OCI-LY7 (cell line): ENCODE results near the gene REELD1. TPM values are rescaled to one million over a fixed set of nuclear protein-coding genes. Genes with fewer than 3 reads are reported as not detected.

Experiments used
- BruUV-seq: library from RNA; stranded (reverse); fragments of 400-500 nt; replicated peaks from 2 replicates; lab custom pipeline; 2021; lab: Mats Ljungman, UMichigan
- CTCF ChIA-PET: fragments of 300-600 bp; sonication (Branson Sonifier 250); formaldehyde crosslinking; loops from one replicate; lab custom pipeline; 2022; ENCODE audit warnings: antibody characterized with exemption; ENCODE audit not compliant: unreplicated experiment; lab: Charles Lee
- POLR2A ChIA-PET: fragments of 300-600 bp; sonication (Branson Sonifier 250); formaldehyde crosslinking; loops from one replicate; lab custom pipeline; 2022; ENCODE audit warnings: antibody characterized with exemption; lab: Charles Lee
- DNase-seq: peaks from one replicate; pipeline ENCODE4 v3.0.0-alpha.2; 2015; ENCODE audit warnings: low spot score
- H2AFZ ChIP-seq: fragments of 200-600 bp; sonication (generic), shearing (Covaris generic); 2 replicates; pipeline ENCODE4 v1.6.1; 2014; ENCODE audit warnings: mild to moderate bottlenecking, antibody characterized with exemption, low read length, moderate library complexity
- H3K27ac ChIP-seq: fragments of 200-600 bp; sonication (generic); 2 replicates; pipeline ENCODE4 v1.5.1; 2014; ENCODE audit warnings: mixed run types, low read depth, mild to moderate bottlenecking, moderate library complexity, low read length, inconsistent platforms; ENCODE audit not compliant: poor library complexity, severe bottlenecking
- H3K36me3 ChIP-seq: fragments of 200-600 bp; sonication (generic); 2 replicates; pipeline ENCODE4 v1.6.1; 2014; ENCODE audit warnings: mild to moderate bottlenecking, antibody characterized with exemption, low read length, moderate library complexity, mixed read lengths; ENCODE audit not compliant: insufficient read depth
- H3K4me1 ChIP-seq: fragments of 200-600 bp; sonication (generic); 2 replicates; pipeline ENCODE4 v1.5.1; 2014; ENCODE audit warnings: mild to moderate bottlenecking, low read length; ENCODE audit not compliant: insufficient read depth, poor library complexity, severe bottlenecking
- H3K4me2 ChIP-seq: fragments of 200-600 bp; sonication (generic); 2 replicates; pipeline ENCODE4 v1.6.1; 2014; ENCODE audit warnings: mild to moderate bottlenecking, low read length
- H3K4me3 ChIP-seq: fragments of 200-600 bp; sonication (generic); 2 replicates; pipeline ENCODE4 v1.5.1; 2014; ENCODE audit warnings: mild to moderate bottlenecking, low read depth, low read length; ENCODE audit not compliant: poor library complexity, severe bottlenecking
- H3K79me2 ChIP-seq: fragments of 200-600 bp; sonication (generic); 2 replicates; pipeline ENCODE4 v1.6.1; 2016; ENCODE audit warnings: low read depth, mild to moderate bottlenecking, low read length, moderate library complexity, mixed read lengths; ENCODE audit not compliant: insufficient read depth
- H3K9me2 ChIP-seq: fragments of 200-600 bp; sonication (generic); 2 replicates; pipeline ENCODE4 v1.6.1; 2016; ENCODE audit warnings: mild to moderate bottlenecking, low read length, mixed read lengths; ENCODE audit not compliant: insufficient read depth
- H3K9me3 ChIP-seq: fragments of 200-600 bp; sonication (generic); 2 replicates; pipeline ENCODE4 v1.6.1; 2014; ENCODE audit warnings: mild to moderate bottlenecking, mixed run types, low read length, mixed read lengths
- H4K20me1 ChIP-seq: fragments of 200-600 bp; sonication (generic); 2 replicates; pipeline ENCODE4 v1.6.1; 2014; ENCODE audit warnings: mild to moderate bottlenecking, antibody characterized with exemption, low read length, moderate library complexity, mixed read lengths; ENCODE audit not compliant: insufficient read depth
- CTCF ChIP-seq: fragments of 200-600 bp; sonication (generic); conservative IDR thresholded peaks from 2 replicates; pipeline ENCODE4 v1.5.1; 2014; ENCODE audit warnings: mild to moderate bottlenecking, antibody characterized with exemption, low read length, moderate library complexity, mixed read lengths
- EZH2phosphoT487 ChIP-seq: fragments of 200-600 bp; sonication (generic); IDR thresholded peaks from 2 replicates; pipeline ENCODE4 v1.6.1; 2018; ENCODE audit warnings: low read depth, borderline replicate concordance, mild to moderate bottlenecking, mixed run types, antibody characterized with exemption, low read length, moderate library complexity, mixed read lengths
- intact Hi-C: fragments of 100-400 bp; cut with micrococcal nuclease; formaldehyde crosslinking; loops from one replicate; pipeline ENCODE4 v1.10.0; 2022; ENCODE audit not compliant: unreplicated experiment
- total RNA-seq, 2 experiments: library from RNA; depleted of rRNA in 1 of 2; stranded (reverse); fragments of >200 nt in 1 of 2; shearing (Covaris generic) in 1 of 2; gene quantifications; 2 replicates each; pipeline ENCODE4 v1.2.3, GENCODE V29; 2014 to 2022

The REELD1 gene
- total RNA-seq, 2 experiments from 2014 or later, result 0.63 TPM; not detected in 1

GRCh38 chr4:146265950-146266490 lies 51.7 kb downstream of the REELD1 start:
- peaks cover 12% of the 10 kb centered on the region for H3K4me1 ChIP-seq
- no peak overlapping the region for H3K27ac ChIP-seq
- H3K36me3 ChIP-seq, result no peaks in the 10 kb centered on the region
- intact Hi-C loops, result no loop called here
- H3K79me2 ChIP-seq, result no peaks in the 10 kb centered on the region
- no peak overlapping the region for H3K4me3 ChIP-seq
- no peaks in the 10 kb centered on the region for H4K20me1 ChIP-seq
- H2AFZ ChIP-seq, result no peak overlapping the region
- no peaks in the 10 kb centered on the region for H3K9me2 ChIP-seq
- CTCF ChIA-PET, result no interaction called here
- no peak overlapping the region for H3K4me2 ChIP-seq
- TF ChIP-seq CTCF (no peak), EZH2phosphoT487 (no peak)
- POLR2A ChIA-PET, result interaction anchor here (0.5 kb wide), 1 partner anchor 315 kb away, joined by 3 read pairs; no protein-coding TSS in a partner anchor
- BruUV-seq, result no TSS peak
- DNase-seq, result no peak
- no peaks in the 10 kb centered on the region for H3K9me3 ChIP-seq

- ChIA-PET POLR2A (interaction anchor here (0.6 kb wide), 2 partner anchors 526 to 1483 kb away, joined by 3 read pairs; no protein-coding TSS in a partner anchor), CTCF (no interaction called here)
- Histone ChIP-seq H3K4me2 (no peak overlapping the region), H3K4me3 (no peak overlapping the region), H3K27ac (no peak overlapping the region), H3K4me1 (peaks cover 12% of the 10 kb centered on the region), H4K20me1 (no peaks in the 10 kb centered on the region), H3K9me3 (no peaks in the 10 kb centered on the region), H2AFZ (no peak overlapping the region), H3K9me2 (no peaks in the 10 kb centered on the region), H3K36me3 (no peaks in the 10 kb centered on the region), H3K79me2 (no peaks in the 10 kb centered on the region)
- no peak for TF ChIP-seq EZH2phosphoT487
- TF ChIP-seq CTCF, result no peak
- BruUV-seq, result no TSS peak
- no peak for DNase-seq
- intact Hi-C loops, result no loop called here
These were observed 53.5 kb downstream of the REELD1 start for GRCh38 chr4:146267826-146268225.

DNA sequence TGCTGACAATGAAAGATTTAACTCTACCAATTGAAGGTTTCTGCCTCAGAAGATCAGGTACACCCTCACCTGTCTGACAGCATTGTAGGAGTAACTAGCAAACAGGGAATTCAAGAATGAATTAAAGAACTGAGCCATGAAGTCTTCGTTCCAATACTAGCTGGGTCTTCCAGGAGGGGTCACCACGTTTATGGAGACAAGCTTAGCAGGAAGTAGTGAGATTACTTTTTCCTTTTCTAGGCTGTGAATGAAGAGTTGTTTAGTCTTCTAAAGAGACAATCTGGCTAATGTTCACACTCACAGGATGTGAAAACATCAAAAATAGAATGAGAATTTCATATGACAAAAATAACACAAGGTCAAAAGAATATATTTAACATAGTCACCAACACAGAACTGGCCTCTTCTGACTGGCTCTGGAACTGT lies 54.9 kb downstream of the REELD1 start:
- Histone ChIP-seq H3K4me3 (no peak overlapping the region), H3K27ac (no peak overlapping the region), H3K79me2 (no peaks in the 10 kb centered on the region), H3K9me2 (no peaks in the 10 kb centered on the region), H2AFZ (no peak overlapping the region), H4K20me1 (no peaks in the 10 kb centered on the region), H3K4me2 (peak overlapping the region; percentile 39), H3K36me3 (no peaks in the 10 kb centered on the region), H3K9me3 (no peaks in the 10 kb centered on the region), H3K4me1 (peaks cover 12% of the 10 kb centered on the region)
- CTCF ChIA-PET, result interaction anchor here (0.5 kb wide), 1 partner anchor 253 kb away, joined by 3 read pairs; no protein-coding TSS in a partner anchor
- peak; percentile 13 for DNase-seq
- no TSS peak for BruUV-seq
- intact Hi-C loops, result no loop called here
- no peak for TF ChIP-seq CTCF
- no peak for TF ChIP-seq EZH2phosphoT487
- POLR2A ChIA-PET, result interaction anchor here (0.6 to 1.2 kb wide), 2 partner anchors 10 to 1211 kb away, joined by 3 read pairs; no protein-coding TSS in a partner anchor
